ENCODE data around the gene P3H1. TPM values are rescaled to one million over a fixed set of nuclear protein-coding genes. Genes with fewer than 3 reads are reported as not detected.
A peak's percentile ranks its signal among the peaks of the same experiment; 100 is the strongest.

P3H1 gene
- total RNA-seq, 2 donors from 2014 or later = 42.9 to 47.6 TPM

GRCh38 chr1:42773420-42773819 lies 6.6 kb upstream of the P3H1 start:
- Histone ChIP-seq H3K36me3 (peaks cover 26% of the 10 kb centered on the region), H3K27ac (no peak overlapping the region), H3K4me1 (ENCODE audit: control insufficient read depth in 1 of 2, low read depth in 2 of 2) (peaks cover 2 to 13% of the 10 kb centered on the region in 2 donors), H3K9me3 (no peaks in the 10 kb centered on the region), H3K27me3 (replicated peaks; ENCODE audit: insufficient read depth) (no peaks in the 10 kb centered on the region), H3K4me3 (no peak overlapping the region)
- DNase-seq (ENCODE audit: low spot score) = no peak
- ATAC-seq (ENCODE audit: insufficient number of reproducible peaks, low FRiP score, low read depth) = no peak
- no peak for TF ChIP-seq CTCF (IDR thresholded peaks at IDR 0.05)

- Histone ChIP-seq H3K9me3 (no peaks in the 10 kb centered on the region), H3K27me3 (replicated peaks; ENCODE audit: insufficient read depth) (no peaks in the 10 kb centered on the region), H3K4me3 (no peak overlapping the region), H3K27ac (no peak overlapping the region), H3K4me1 (ENCODE audit: control insufficient read depth in 1 of 2, low read depth in 2 of 2) (peaks cover 8 to 27% of the 10 kb centered on the region in 2 donors), H3K36me3 (peaks cover 3% of the 10 kb centered on the region)
- DNase-seq (ENCODE audit: low spot score) (no peak), ATAC-seq (ENCODE audit: insufficient number of reproducible peaks, low FRiP score, low read depth) (no peak)
- no peak for TF ChIP-seq CTCF (IDR thresholded peaks at IDR 0.05)
Measured at GRCh38 chr1:42769811-42770210, 3.0 kb upstream of the P3H1 start.

- Histone ChIP-seq H3K27me3 (replicated peaks; ENCODE audit: insufficient read depth) (no peaks in the 10 kb centered on the region), H3K4me3 (peak overlapping the region; percentile 93), H3K36me3 (no peaks in the 10 kb centered on the region), H3K4me1 (ENCODE audit: control insufficient read depth in 1 of 2, low read depth in 2 of 2) (peaks cover 12 to 42% of the 10 kb centered on the region in 2 donors), H3K27ac (no peak overlapping the region), H3K9me3 (no peaks in the 10 kb centered on the region)
- TF ChIP-seq CTCF (IDR thresholded peaks at IDR 0.05) = no peak
- ATAC-seq (ENCODE audit: insufficient number of reproducible peaks, low FRiP score, low read depth) (no peak), DNase-seq (ENCODE audit: low spot score) (no peak)
Measured at GRCh38 chr1:42768172-42768571, 1.3 kb upstream of the P3H1 start.

- H3K4me1 ChIP-seq (ENCODE audit: control insufficient read depth in 1 of 2, low read depth in 2 of 2) = peaks cover 12 to 42% of the 10 kb centered on the region in 2 donors
- H3K36me3 ChIP-seq = no peaks in the 10 kb centered on the region
- no peak for TF ChIP-seq CTCF (IDR thresholded peaks at IDR 0.05)
- H3K27ac ChIP-seq = peak overlapping the region; percentile 82 to 87
- ATAC-seq (ENCODE audit: insufficient number of reproducible peaks, low FRiP score, low read depth) (no peak), DNase-seq (ENCODE audit: low spot score) (no peak)
- H3K4me3 ChIP-seq = peak overlapping the region; percentile 93
- no peaks in the 10 kb centered on the region for H3K9me3 ChIP-seq
- H3K27me3 ChIP-seq (replicated peaks; ENCODE audit: insufficient read depth) = no peaks in the 10 kb centered on the region
Measured at GRCh38 chr1:42767510-42768000, 727 bp upstream of the P3H1 start.

GRCh38 chr1:42765832-42766740 lies 742 bp downstream of the P3H1 start:
- Histone ChIP-seq H3K27ac (peak overlapping the region; percentile 81 to 87), H3K4me3 (peak overlapping the region; percentile 93), H3K9me3 (no peaks in the 10 kb centered on the region), H3K4me1 (ENCODE audit: control insufficient read depth in 1 of 2, low read depth in 2 of 2) (peaks cover 12 to 42% of the 10 kb centered on the region in 2 donors), H3K27me3 (replicated peaks; ENCODE audit: insufficient read depth) (no peaks in the 10 kb centered on the region), H3K36me3 (no peaks in the 10 kb centered on the region)
- ATAC-seq (ENCODE audit: insufficient number of reproducible peaks, low FRiP score, low read depth) (no peak), DNase-seq (ENCODE audit: low spot score) (no peak)
- peak; percentile 52 for TF ChIP-seq CTCF (IDR thresholded peaks at IDR 0.05)

Measured in thoracic aorta (tissue), 2 donors.